ENCODE measurements around the gene FRMD1. TPM values are rescaled to one million over a fixed set of nuclear protein-coding genes. Genes with fewer than 3 reads are reported as not detected.
A peak's percentile ranks its signal among the peaks of the same experiment; 100 is the strongest.

Gene FRMD1
- total RNA-seq, 1 experiment from 2014 or later, result not detected

GRCh38 chr6:168011291-168011690, 67.7 kb downstream of the FRMD1 start:
- H4K20me1 ChIP-seq (ENCODE audit: insufficient read depth), result 0 out of 2 replicates have a peak, but pooled peaks cover 3% of the 10 kb centered on the region
- intact Hi-C loops (cut with micrococcal nuclease; ENCODE audit: unreplicated experiment), result no loop called here
- peaks cover 5% of the 10 kb centered on the region; the same call in 1 of the 2 replicates for H3K36me3 ChIP-seq (ENCODE audit: low read depth)
- H3K4me2 ChIP-seq, result no peak overlapping the region
- DNase-seq, result no peak
- CTCF ChIA-PET, result no interaction called here
- no peaks in the 10 kb centered on the region for H3K79me2 ChIP-seq (ENCODE audit: low read depth)
- H3K9me2 ChIP-seq (ENCODE audit: insufficient read depth), result no peaks in the 10 kb centered on the region
- H3F3A ChIP-seq (ENCODE audit: insufficient read depth, low read depth), result peaks cover 24% of the 10 kb centered on the region
- H3K4me1 ChIP-seq (replicated peaks; ENCODE audit: insufficient read depth), result peaks cover 20% of the 10 kb centered on the region
- TF ChIP-seq EZH2 (IDR thresholded peaks at IDR 0.05; ENCODE audit: low read depth), result no peak
- TF ChIP-seq, protein P1, sequence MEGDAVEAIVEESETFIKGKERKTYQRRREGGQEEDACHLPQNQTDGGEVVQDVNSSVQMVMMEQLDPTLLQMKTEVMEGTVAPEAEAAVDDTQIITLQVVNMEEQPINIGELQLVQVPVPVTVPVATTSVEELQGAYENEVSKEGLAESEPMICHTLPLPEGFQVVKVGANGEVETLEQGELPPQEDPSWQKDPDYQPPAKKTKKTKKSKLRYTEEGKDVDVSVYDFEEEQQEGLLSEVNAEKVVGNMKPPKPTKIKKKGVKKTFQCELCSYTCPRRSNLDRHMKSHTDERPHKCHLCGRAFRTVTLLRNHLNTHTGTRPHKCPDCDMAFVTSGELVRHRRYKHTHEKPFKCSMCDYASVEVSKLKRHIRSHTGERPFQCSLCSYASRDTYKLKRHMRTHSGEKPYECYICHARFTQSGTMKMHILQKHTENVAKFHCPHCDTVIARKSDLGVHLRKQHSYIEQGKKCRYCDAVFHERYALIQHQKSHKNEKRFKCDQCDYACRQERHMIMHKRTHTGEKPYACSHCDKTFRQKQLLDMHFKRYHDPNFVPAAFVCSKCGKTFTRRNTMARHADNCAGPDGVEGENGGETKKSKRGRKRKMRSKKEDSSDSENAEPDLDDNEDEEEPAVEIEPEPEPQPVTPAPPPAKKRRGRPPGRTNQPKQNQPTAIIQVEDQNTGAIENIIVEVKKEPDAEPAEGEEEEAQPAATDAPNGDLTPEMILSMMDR (conservative IDR thresholded peaks at IDR 0.05), result no peak
- no TSS peak for BruUV-seq (replicated peaks)
- no peak overlapping the region for H3K4me3 ChIP-seq
- peaks cover 27% of the 10 kb centered on the region for H3K27me3 ChIP-seq (ENCODE audit: insufficient read depth, low read depth)
- H3K9me3 ChIP-seq (ENCODE audit: insufficient read depth, low read depth), result peaks cover 28% of the 10 kb centered on the region
- POLR2A ChIA-PET (ENCODE audit: unreplicated experiment), result no interaction called here
- H2AFZ ChIP-seq, result no peak overlapping the region
- H3K27ac ChIP-seq, result no peak overlapping the region

- intact Hi-C loops (cut with micrococcal nuclease; ENCODE audit: unreplicated experiment), result no loop called here
- H3K36me3 ChIP-seq (ENCODE audit: low read depth), result peaks cover 5% of the 10 kb centered on the region; the same call in 1 of the 2 replicates
- H3K4me1 ChIP-seq (replicated peaks; ENCODE audit: insufficient read depth), result peaks cover 21% of the 10 kb centered on the region
- no peaks in the 10 kb centered on the region for H3K9me2 ChIP-seq (ENCODE audit: insufficient read depth)
- H3K27ac ChIP-seq, result no peak overlapping the region
- POLR2A ChIA-PET (ENCODE audit: unreplicated experiment), result no interaction called here
- H3K79me2 ChIP-seq (ENCODE audit: low read depth), result no peaks in the 10 kb centered on the region
- H2AFZ ChIP-seq, result no peak overlapping the region
- H3K4me3 ChIP-seq, result no peak overlapping the region; the same call in 1 of the 2 replicates
- no peak overlapping the region for H3K4me2 ChIP-seq
- DNase-seq, result no peak
- H3K9me3 ChIP-seq (ENCODE audit: insufficient read depth, low read depth), result peaks cover 24% of the 10 kb centered on the region
- H4K20me1 ChIP-seq (ENCODE audit: insufficient read depth), result 0 out of 2 replicates have a peak, but pooled peaks cover 3% of the 10 kb centered on the region
- CTCF ChIA-PET, result no interaction called here
- no peak for TF ChIP-seq EZH2 (IDR thresholded peaks at IDR 0.05; ENCODE audit: low read depth)
- TF ChIP-seq, protein P1 (conservative IDR thresholded peaks at IDR 0.05), result no peak
- no TSS peak for BruUV-seq (replicated peaks)
- H3K27me3 ChIP-seq (ENCODE audit: insufficient read depth, low read depth), result peaks cover 16% of the 10 kb centered on the region
- H3F3A ChIP-seq (ENCODE audit: insufficient read depth, low read depth), result peaks cover 27% of the 10 kb centered on the region
Measured at GRCh38 chr6:168009331-168009730, 69.7 kb downstream of the FRMD1 start.

- H3F3A ChIP-seq (ENCODE audit: insufficient read depth, low read depth), result peaks cover 27% of the 10 kb centered on the region
- H3K79me2 ChIP-seq (ENCODE audit: low read depth), result no peaks in the 10 kb centered on the region
- intact Hi-C loops (cut with micrococcal nuclease; ENCODE audit: unreplicated experiment), result no loop called here
- H2AFZ ChIP-seq, result no peak overlapping the region
- no TSS peak for BruUV-seq (replicated peaks)
- H3K36me3 ChIP-seq (ENCODE audit: low read depth), result peaks cover 5% of the 10 kb centered on the region; the same call in 1 of the 2 replicates
- peaks cover 26% of the 10 kb centered on the region for H3K27me3 ChIP-seq (ENCODE audit: insufficient read depth, low read depth)
- no peaks in the 10 kb centered on the region for H3K9me2 ChIP-seq (ENCODE audit: insufficient read depth)
- peaks cover 24% of the 10 kb centered on the region for H3K9me3 ChIP-seq (ENCODE audit: insufficient read depth, low read depth)
- H3K4me1 ChIP-seq (replicated peaks; ENCODE audit: insufficient read depth), result peaks cover 21% of the 10 kb centered on the region
- no peak overlapping the region for H3K4me3 ChIP-seq
- ChIA-PET POLR2A (ENCODE audit: unreplicated experiment) (no interaction called here), CTCF (no interaction called here)
- H3K4me2 ChIP-seq, result peak overlapping the region; percentile 30; the same call in 1 of the 2 replicates
- peak; percentile 66 to 97 for DNase-seq
- 0 out of 2 replicates have a peak, but pooled peaks cover 3% of the 10 kb centered on the region for H4K20me1 ChIP-seq (ENCODE audit: insufficient read depth)
- peak overlapping the region; percentile 67 for H3K27ac ChIP-seq
- TF ChIP-seq EZH2 (IDR thresholded peaks at IDR 0.05; ENCODE audit: low read depth), result no peak
- TF ChIP-seq, protein P1 (conservative IDR thresholded peaks at IDR 0.05), result no peak
Measured at GRCh38 chr6:168007592-168008338, 71.2 kb downstream of the FRMD1 start.

All from PC-9 (cell line).